ENCODE data around the gene SORCS2.

Gene SORCS2

DNA sequence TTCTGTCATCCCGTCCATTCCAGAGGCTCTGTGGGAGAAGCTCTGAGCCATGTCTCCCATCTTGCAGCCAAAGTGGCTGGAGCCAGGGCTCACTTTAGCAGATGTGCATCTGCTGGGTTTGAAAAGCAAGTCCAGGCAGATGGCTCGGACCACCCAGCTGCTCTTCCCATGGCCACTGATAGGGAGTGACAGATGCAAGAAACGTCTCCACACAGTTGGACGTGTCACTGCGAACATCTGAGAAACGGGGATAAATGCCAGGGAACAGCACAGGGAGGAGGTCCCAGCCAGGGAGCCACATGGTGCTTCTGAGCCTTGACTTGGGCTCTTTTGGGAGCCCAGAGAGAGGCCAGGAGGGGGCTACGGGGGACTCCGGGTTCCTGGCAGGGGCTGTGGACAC lies 505.0 kb downstream of the SORCS2 start:
- TF ChIP-seq, protein P1, sequence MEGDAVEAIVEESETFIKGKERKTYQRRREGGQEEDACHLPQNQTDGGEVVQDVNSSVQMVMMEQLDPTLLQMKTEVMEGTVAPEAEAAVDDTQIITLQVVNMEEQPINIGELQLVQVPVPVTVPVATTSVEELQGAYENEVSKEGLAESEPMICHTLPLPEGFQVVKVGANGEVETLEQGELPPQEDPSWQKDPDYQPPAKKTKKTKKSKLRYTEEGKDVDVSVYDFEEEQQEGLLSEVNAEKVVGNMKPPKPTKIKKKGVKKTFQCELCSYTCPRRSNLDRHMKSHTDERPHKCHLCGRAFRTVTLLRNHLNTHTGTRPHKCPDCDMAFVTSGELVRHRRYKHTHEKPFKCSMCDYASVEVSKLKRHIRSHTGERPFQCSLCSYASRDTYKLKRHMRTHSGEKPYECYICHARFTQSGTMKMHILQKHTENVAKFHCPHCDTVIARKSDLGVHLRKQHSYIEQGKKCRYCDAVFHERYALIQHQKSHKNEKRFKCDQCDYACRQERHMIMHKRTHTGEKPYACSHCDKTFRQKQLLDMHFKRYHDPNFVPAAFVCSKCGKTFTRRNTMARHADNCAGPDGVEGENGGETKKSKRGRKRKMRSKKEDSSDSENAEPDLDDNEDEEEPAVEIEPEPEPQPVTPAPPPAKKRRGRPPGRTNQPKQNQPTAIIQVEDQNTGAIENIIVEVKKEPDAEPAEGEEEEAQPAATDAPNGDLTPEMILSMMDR (IDR thresholded peaks at IDR 0.05; ENCODE audit: extremely low read depth, missing control alignments): no peak
- DNase-seq (ENCODE audit: low spot score): no peak

DNA sequence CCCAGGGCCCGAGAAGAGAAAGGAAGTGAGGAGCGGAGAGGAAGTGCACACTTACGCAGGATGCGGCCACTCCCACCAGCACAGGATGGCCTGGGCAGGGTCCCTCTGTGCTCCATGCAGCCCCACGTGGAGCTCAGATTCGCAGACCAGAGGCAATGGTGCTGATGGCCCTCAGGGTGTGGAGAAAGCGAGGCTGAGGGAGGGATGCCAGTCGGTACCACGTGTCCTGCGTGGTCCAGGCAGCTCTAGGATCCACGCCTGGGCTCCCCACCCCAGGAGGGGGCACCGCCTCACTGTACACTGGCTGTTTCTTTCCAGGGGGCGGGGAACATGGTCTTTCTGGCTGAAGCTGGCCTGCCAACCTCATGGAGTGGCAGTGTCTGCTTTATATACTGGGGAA lies 505.5 kb downstream of the SORCS2 start:
- DNase-seq (ENCODE audit: low spot score): no peak
- TF ChIP-seq, protein P1 (IDR thresholded peaks at IDR 0.05; ENCODE audit: extremely low read depth, missing control alignments): no peak

DNA sequence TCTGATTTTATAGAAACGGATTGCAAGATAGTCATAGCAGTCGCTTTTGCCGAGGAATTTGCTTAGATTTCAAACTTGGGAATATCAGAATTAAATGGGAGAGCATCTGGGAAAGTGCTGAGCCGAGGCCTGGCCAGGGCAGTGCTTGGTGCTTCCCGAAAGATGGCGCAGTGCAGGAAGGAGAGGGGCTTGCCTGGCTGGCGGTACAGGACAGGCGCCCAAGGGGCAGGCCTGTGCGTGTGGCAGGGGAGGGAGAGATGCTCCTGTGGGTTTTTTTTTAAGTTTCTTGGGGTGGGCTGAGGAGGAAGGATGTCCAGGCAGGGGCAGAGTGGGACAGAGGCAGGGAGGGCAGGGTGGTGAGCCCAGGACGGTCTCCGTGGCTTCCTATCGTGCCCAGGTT lies 506.2 kb downstream of the SORCS2 start:
- TF ChIP-seq, protein P1 (IDR thresholded peaks at IDR 0.05; ENCODE audit: extremely low read depth, missing control alignments): no peak
- DNase-seq (ENCODE audit: low spot score): no peak

DNA sequence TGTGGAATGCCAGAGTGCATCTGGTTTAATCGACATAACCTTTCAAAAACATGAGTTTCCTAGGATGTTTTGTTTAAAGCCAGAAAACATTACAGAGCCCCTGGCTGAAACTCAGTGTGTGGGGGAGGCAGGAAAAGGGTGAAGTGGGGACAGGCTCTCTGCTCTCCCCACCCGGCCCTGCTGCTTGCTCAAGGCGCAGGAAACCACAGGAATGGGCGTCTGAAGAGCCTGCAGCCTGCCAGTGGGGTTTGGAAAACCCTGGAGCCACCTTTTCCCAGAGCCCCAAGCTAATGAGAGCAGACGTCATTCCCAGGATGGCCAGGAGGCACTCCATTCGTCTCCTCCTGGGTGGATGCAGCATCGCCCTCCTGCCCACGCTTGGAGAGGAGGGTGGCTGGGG lies 506.7 kb downstream of the SORCS2 start:
- DNase-seq (ENCODE audit: low spot score): no peak
- TF ChIP-seq, protein P1 (IDR thresholded peaks at IDR 0.05; ENCODE audit: extremely low read depth, missing control alignments): no peak

DNA sequence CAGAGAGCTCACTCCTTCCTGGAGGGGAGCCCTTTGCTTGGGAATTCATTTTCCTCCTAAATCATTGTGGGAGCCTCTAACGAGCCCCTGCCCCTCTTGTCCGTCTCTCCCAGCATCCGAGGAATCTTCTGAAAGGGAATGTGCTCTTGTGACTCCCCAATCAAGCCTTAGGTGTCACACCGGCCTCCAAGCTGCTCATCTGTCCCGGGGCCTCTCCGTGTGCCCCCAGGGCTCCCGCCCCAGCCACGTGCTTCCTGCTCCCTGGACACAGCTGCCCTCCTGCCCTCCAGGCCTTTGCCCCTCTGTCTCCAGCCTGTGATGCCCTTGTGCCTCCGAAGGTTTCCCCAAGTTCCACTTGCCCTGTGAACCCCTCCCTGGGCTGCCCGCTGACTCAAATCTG lies 507.5 kb downstream of the SORCS2 start:
- DNase-seq (ENCODE audit: low spot score): no peak
- TF ChIP-seq, protein P1 (IDR thresholded peaks at IDR 0.05; ENCODE audit: extremely low read depth, missing control alignments): no peak

DNA sequence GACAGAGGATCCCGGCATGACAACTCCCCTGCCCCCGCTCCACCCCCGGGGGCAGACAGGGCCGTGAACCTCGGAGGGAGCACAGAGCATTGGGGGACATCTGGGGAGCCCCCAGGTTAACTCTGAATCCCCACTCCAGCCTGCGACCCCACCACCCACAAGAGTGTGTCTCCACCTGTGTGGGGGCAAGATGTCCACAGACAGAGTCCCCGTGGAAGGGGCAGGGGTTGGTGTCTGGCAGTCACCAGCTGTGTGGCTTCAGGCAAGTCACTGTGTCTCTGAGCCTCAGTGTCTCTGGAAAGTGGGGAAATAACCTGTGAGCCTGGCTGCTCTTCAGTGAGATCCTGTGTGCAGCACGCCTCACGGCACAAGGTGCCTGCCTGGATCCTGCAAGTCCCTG lies 508.3 kb downstream of the SORCS2 start:
- no peak for DNase-seq (ENCODE audit: low spot score)
- TF ChIP-seq, protein P1 (IDR thresholded peaks at IDR 0.05; ENCODE audit: extremely low read depth, missing control alignments): no peak

DNA sequence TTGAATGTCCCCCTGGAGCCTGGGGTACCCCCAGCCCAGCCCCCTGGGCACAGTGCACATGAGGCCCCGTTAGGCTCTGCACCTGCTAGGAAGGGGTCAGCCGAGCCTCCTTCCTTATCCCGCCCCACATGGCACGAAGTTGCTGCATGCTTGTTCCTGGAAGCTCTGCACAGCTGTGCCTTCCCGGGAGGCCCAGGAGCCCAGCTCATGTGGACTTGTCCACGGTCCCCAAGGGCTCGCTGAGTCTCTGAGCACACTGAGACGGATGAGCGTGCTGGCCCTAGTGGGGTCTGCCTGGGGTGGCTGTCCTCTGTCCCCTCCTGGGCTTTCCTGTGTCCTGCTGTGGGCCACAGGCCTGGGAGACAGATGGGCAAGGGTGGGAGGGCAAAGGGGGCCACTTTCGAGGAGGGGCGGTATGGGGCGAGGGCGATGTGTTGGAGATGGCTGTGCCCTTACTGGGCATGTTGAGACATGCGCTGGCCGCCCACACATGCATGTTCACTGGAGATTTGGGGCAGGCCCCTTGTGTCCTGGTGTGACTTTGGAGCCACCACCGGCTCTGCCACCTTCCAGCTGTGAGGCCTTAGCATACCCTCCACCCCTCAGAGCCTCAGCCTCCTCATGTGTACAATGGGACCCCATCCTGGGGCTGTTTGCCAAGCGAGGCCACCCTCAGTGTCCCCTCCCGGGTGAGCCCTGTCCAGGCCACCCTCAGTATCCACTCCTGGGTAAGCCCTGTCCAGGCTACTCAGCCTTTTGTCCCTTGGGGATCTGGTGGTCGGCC lies 509.7 kb downstream of the SORCS2 start:
- DNase-seq (ENCODE audit: low spot score): no peak
- TF ChIP-seq, protein P1 (IDR thresholded peaks at IDR 0.05; ENCODE audit: extremely low read depth, missing control alignments): no peak

All from GM20000 (cell line).